HepG2 (cell line): ENCODE results near the gene NFIC. TPM values are rescaled to one million over a fixed set of nuclear protein-coding genes. Genes with fewer than 3 reads are reported as not detected.

ENCODE experiments used
- BRD4 ChIP-seq: sonication (generic); formaldehyde crosslinking; IDR thresholded peaks from 2 replicates; pipeline ENCODE4 v1.4.0; 2020; ENCODE audit warnings: missing genetic modification reagents
- ELF1 ChIP-seq: sonication (generic); formaldehyde crosslinking; IDR thresholded peaks from 2 replicates; pipeline ENCODE4 v1.4.0; 2020; ENCODE audit warnings: missing genetic modification reagents
- FOXJ3 ChIP-seq: sonication (generic); formaldehyde crosslinking; IDR thresholded peaks from 2 replicates; pipeline ENCODE4 v1.4.0; 2020; ENCODE audit warnings: missing genetic modification reagents, mild to moderate bottlenecking, borderline replicate concordance
- KLF9 ChIP-seq: IDR thresholded peaks from 2 replicates; pipeline ENCODE4 v1.6.1; 2016; ENCODE audit warnings: low read depth
- PAXIP1 ChIP-seq: sonication (generic); formaldehyde crosslinking; conservative IDR thresholded peaks from 2 replicates; pipeline ENCODE4 v1.4.0; 2020; ENCODE audit warnings: mild to moderate bottlenecking, missing genetic modification reagents, moderate library complexity
- PBX2 ChIP-seq: IDR thresholded peaks from 2 replicates; pipeline ENCODE4 v1.6.1; 2016; ENCODE audit warnings: control low read depth
- POLR2A ChIP-seq, 2 experiments: IDR thresholded peaks; 2 replicates each; pipeline ENCODE4 v1.6.1; 2011; ENCODE audit warnings: low read depth in 2 of 2, low read length in 2 of 2, mild to moderate bottlenecking in 1 of 2, moderate library complexity in 1 of 2; ENCODE audit not compliant: insufficient read depth in 1 of 2
- RXRB ChIP-seq: IDR thresholded peaks from 2 replicates; pipeline ENCODE4 v1.6.1; 2016; ENCODE audit warnings: borderline replicate concordance, missing genetic modification reagents, missing compliant biosample characterization
- SALL1 ChIP-seq: sonication (generic); formaldehyde crosslinking; IDR thresholded peaks from 2 replicates; pipeline ENCODE4 v1.8.0; 2022; ENCODE audit warnings: mild to moderate bottlenecking, missing genetic modification reagents
- SALL2 ChIP-seq: sonication (generic); formaldehyde crosslinking; IDR thresholded peaks from 2 replicates; pipeline ENCODE4 v1.8.1; 2023; ENCODE audit warnings: mild to moderate bottlenecking, missing genetic modification reagents, inconsistent platforms
- SETDB1 ChIP-seq: sonication (generic); formaldehyde crosslinking; IDR thresholded peaks from 2 replicates; pipeline ENCODE4 v1.5.1; 2020; ENCODE audit warnings: missing genetic modification reagents, mild to moderate bottlenecking, borderline replicate concordance
- TBL1XR1 ChIP-seq: fragments of 150-350 bp; IDR thresholded peaks from 2 replicates; pipeline ENCODE4 v1.6.1; 2014; ENCODE audit warnings: borderline replicate concordance, low read length; ENCODE audit not compliant: partially characterized antibody
- UBTF ChIP-seq: sonication (generic); formaldehyde crosslinking; IDR thresholded peaks from 2 replicates; pipeline ENCODE4 v1.4.0; 2020; ENCODE audit warnings: mild to moderate bottlenecking, missing genetic modification reagents
- ZNF263 ChIP-seq: sonication (generic); formaldehyde crosslinking; IDR thresholded peaks from 2 replicates; pipeline ENCODE4 v1.4.0; 2020; ENCODE audit warnings: missing genetic modification reagents
- ZNF496 ChIP-seq: sonication (generic); formaldehyde crosslinking; IDR thresholded peaks from 2 replicates; pipeline ENCODE4 v1.8.1; 2023; ENCODE audit warnings: mild to moderate bottlenecking, moderate library complexity, missing genetic modification reagents; ENCODE audit not compliant: insufficient replicate concordance
- ZNF572 ChIP-seq: sonication (generic); formaldehyde crosslinking; IDR thresholded peaks from 2 replicates; pipeline ENCODE4 v1.5.1; 2020; ENCODE audit warnings: mild to moderate bottlenecking, missing genetic modification reagents
- ZNF589 ChIP-seq: sonication (generic); formaldehyde crosslinking; conservative IDR thresholded peaks from 2 replicates; pipeline ENCODE4 v1.8.0; 2022; ENCODE audit warnings: mild to moderate bottlenecking, moderate library complexity, missing genetic modification reagents
- polyA plus RNA-seq, 8 experiments: library from polyadenylated mRNA; depleted of rRNA in 3 of 8; stranded (reverse) in 7 of 8; unstranded in 1 of 8; fragments of >200 nt; fragmentation: Illumina TruSeq in 4 of 8; extraction: Trizol in 4 of 8; gene quantifications; 2 replicates each; pipeline versions ENCODE4 v1.2.1 to v1.2.3, GENCODE V29; 2011 to 2016; ENCODE audit warnings: low read depth in 4 of 8, missing spikeins in 1 of 8, mixed read lengths in 1 of 8; ENCODE audit not compliant: insufficient read depth in 1 of 8
- total RNA-seq, 5 experiments: library from RNA; depleted of rRNA; stranded (reverse); fragments of >200 nt; fragmentation: Illumina TruSeq; extraction: Trizol; gene quantifications; 2 replicates each; pipeline ENCODE4 v1.2.3, GENCODE V29; 2016; ENCODE audit warnings: low read depth in 1 of 5
- TF ChIP-seq, protein P1 (sequence below): sonication (generic); formaldehyde crosslinking; IDR thresholded peaks from 2 replicates; pipeline ENCODE4 v1.4.0; 2020; ENCODE audit warnings: mild to moderate bottlenecking, missing genetic modification reagents
- TF ChIP-seq, protein P2 (sequence below): IDR thresholded peaks from 2 replicates; pipeline ENCODE4 v1.6.1; 2016

NFIC gene
- total and polyA plus RNA-seq, 2 of the 13 experiments (the other 11 are each of a cell fraction or from before 2014, with no cell fraction given): 1.3 to 2.5 TPM

DNA sequence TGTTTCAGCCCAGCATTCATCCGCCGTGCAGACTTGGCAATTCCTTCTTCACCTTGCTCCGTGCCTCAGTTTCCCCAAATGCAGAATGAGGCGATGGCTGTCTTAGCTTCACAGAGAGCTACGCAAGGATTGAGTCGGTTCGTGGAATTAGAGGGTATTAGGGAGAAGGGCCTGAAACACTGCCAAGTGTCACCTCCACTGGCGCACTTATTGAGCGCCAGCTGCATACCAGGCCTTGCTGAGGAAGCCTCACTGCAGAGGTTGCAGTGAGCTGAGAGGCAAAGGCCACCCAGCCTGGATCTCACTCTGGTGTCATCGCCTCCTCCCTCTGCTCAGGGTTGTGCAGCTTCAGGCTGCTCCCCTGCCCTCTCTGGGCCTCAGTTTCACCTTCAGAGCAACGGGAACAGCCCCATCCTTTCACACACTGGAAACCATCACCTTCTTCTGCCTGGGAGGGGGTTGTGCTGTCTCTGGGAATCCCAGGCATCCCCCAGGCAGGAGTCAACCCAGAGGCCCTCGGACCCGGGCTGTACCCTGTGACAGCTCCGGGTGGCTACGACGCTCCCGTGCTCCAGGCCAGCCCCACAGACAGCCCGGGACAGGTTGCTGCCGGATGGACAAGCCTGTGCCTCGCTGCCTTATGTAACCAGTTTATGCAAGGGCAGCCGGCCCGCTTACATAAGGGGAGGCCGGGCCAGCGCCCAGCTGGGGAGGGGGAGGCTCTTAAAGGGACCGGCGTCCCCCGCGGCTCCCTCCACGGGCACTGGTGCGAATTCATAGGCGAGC lies 31.9 kb downstream of the NFIC start (continued):
- TF ChIP-seq RXRB (CRISPR knock-in tag) (peak; percentile 99), BRD4 (CRISPR knock-in tag) (no peak; the same call in 1 of the 2 replicates), UBTF (CRISPR knock-in tag) (peak; percentile 49; the same call in 1 of the 2 replicates), ZNF263 (CRISPR knock-in tag) (peak; percentile 64), PBX2 (no peak), ELF1 (peak; percentile 64), PAXIP1 (CRISPR knock-in tag) (peak; percentile 81), SETDB1 (0 out of 2 replicates have a peak, but pooled peaks have one; percentile 67), TBL1XR1 (peak; percentile 89), ZNF496 (no peak), ZNF589 (CRISPR knock-in tag) (peak; percentile 56; the same call in 1 of the 2 replicates), SALL2 (CRISPR knock-in tag) (peak; percentile 87; the same call in 1 of the 2 replicates), SALL1 (CRISPR knock-in tag) (peak; percentile 93), POLR2A (IDR thresholded peaks at IDR 0.05; ENCODE audit: insufficient read depth in 1 of 2, low read depth in 2 of 2, low read length in 2 of 2) (0 out of 4 replicates have a peak, but pooled peaks of 1 of the 2 experiments have one; percentile 39), KLF9 (0 out of 2 replicates have a peak, but pooled peaks have one; percentile 30), FOXJ3 (CRISPR knock-in tag) (peak; percentile 63; the same call in 1 of the 2 replicates), ZNF572 (peak; percentile 64; the same call in 1 of the 2 replicates)
- TF ChIP-seq, protein P1, sequence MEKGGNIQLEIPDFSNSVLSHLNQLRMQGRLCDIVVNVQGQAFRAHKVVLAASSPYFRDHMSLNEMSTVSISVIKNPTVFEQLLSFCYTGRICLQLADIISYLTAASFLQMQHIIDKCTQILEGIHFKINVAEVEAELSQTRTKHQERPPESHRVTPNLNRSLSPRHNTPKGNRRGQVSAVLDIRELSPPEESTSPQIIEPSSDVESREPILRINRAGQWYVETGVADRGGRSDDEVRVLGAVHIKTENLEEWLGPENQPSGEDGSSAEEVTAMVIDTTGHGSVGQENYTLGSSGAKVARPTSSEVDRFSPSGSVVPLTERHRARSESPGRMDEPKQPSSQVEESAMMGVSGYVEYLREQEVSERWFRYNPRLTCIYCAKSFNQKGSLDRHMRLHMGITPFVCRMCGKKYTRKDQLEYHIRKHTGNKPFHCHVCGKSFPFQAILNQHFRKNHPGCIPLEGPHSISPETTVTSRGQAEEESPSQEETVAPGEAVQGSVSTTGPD: no peak
- TF ChIP-seq, protein P2, sequence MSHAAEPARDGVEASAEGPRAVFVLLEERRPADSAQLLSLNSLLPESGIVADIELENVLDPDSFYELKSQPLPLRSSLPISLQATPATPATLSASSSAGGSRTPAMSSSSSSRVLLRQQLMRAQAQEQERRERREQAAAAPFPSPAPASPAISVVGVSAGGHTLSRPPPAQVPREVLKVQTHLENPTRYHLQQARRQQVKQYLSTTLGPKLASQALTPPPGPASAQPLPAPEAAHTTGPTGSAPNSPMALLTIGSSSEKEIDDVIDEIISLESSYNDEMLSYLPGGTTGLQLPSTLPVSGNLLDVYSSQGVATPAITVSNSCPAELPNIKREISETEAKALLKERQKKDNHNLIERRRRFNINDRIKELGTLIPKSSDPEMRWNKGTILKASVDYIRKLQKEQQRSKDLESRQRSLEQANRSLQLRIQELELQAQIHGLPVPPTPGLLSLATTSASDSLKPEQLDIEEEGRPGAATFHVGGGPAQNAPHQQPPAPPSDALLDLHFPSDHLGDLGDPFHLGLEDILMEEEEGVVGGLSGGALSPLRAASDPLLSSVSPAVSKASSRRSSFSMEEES (CRISPR knock-in tag): peak; percentile 88
